Hematopoietic multipotent progenitor cell treated with erythropoietin and hydrocortisone succinate and interleukin-3 and kit ligand, for 17 days (in vitro differentiated cells): ENCODE measurements around the gene PGM3.

Experiments
- DNase-seq: peaks from one replicate; pipeline ENCODE4 v3.0.0-alpha.2; 2015; ENCODE audit warnings: low spot score

Gene PGM3

DNA sequence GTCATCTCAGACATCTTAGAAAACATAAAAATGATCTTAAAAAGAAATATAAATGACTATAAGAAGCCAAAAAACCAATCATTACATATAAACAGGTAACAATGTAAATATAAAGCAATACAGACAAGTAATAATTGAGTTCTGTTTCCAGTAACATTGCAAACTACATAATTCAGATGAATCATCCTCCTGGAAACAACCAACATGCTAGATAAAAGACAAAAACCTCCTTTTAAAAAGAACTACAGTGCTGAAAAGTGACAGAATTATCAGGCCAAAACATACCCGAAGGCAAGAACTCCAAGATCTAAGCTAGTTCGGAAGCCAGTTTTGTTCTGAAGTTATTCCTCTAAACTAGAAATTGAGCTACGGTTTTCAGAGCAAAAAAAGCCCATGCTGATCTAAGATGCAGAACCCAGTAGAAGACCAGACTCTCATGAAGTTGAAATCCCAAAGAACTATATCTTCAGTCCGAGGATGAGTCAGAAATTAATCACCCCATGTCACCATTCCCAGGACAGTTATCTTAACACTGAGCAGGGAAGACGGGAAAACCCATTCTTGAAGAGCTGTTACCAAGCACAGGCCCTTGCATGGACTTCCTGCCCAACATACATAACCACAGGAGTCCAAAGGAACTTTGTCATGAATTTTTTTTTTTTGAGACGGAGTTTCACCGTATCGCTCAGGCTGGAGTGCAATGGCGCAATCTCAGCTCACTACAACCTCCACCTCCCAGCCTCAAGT, 9.8 kb downstream of the PGM3 start:
- DNase-seq = no peak

DNA sequence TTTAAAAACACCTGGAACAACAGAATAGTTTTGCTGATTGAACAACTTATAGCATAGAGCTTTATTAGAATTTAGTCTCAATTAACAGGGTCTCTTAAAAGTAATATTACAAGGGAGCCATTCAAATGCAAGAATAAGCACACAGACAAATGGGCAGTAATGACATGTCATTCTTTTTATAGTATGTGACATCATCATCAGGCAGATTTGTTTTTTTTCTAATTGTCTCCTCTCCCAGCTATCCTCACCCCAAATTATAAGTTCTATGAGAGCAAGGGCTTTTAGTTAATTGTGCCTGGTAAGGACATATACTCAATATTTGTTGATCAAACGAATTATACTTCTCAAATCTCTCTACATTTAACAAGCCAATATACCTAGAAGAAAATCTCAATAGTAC, 11.0 kb downstream of the PGM3 start:
- DNase-seq = no peak

GRCh38 chr6:83180426-83180950, 12.6 kb downstream of the PGM3 start:
- DNase-seq = no peak

- DNase-seq = no peak
Measured at GRCh38 chr6:83176246-83176645, 16.8 kb downstream of the PGM3 start.

DNA sequence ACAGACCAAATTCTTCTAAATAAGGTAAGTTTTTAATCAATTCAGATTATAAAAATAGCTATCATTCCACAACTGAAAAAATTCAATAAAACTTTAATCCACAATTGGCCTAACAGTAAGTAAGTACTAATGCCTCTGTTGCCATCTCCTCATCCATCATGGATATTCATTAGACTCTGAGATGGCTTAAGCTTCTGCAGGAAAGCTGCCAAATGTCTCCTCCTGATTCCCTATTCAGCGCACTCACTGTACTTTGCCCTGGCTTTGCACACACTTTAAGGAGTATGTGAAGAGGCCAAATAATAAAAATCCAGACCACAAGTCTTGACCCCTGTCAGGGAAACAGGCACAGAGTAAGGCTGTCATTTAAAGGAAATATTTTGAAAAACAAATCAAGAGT, 23.6 kb downstream of the PGM3 start:
- DNase-seq = no peak

- no peak for DNase-seq
Measured at GRCh38 chr6:83169106-83169505, 24.0 kb downstream of the PGM3 start.

- no peak for DNase-seq
Measured at GRCh38 chr6:83168556-83168955, 24.5 kb downstream of the PGM3 start.

DNA sequence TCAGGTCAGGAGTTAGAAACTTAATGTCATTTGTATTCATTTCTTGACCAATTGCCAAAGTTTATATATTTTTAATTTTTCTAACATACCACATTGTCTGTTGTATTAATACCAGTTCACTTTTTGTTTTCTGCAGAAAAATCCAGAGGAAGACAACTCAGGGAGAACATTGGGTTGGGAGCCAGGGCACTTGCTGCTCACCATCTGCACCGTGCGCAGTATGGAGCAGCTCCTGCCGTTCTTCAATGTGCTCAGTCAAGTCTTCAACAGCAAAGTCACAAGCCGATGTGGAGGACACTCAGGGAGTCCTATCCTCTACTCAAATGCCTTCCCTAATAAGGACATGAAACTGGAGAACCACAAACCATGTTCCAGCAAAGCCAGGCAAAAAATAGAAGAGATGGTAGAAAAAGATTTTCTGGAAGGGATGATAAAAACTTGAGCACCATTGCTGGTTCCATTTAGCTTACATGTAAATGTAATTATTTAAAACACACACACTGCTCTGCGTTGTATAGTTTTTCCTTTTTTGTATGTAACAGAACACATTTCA, 25.3 kb downstream of the PGM3 start:
- DNase-seq = no peak

DNA sequence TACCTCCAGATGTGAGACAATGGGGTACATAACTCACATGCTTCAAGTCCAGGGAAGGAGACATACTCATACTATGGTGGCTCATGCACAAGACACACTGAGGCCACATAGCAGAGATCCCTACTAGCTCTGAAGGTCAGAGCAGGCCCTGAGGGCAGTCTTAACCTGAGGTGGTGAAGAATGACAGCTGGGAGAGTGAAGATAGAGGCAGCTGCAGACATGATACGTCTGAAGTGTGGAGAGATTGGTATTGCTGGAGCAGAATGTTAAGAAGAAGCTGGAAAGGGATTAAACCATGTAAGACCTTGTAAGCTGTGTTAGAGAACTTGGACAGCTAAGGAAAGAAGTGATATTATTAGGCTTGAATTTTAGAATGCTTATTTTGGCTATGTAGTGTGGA, 32.9 kb downstream of the PGM3 start:
- no peak for DNase-seq

DNA sequence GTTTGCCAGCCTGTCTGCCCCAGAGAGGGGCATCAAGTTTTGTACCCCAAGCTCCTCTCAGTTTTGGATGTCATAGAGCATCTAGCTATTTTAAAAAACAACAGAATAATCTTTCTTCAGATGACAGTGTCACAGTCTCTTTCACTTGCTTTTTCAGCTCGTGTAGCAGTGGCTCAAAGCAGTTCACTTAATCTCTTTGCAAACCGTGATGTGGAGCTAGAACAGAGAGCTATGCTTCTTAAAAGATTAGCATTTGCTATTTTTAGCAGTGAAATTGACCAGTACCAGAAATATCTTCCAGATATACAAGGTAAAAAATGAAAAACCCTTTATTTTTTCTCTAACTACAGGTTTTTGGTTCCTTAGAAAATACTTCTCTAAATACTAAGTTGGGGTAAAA, 37.3 kb downstream of the PGM3 start:
- DNase-seq = no peak

DNA sequence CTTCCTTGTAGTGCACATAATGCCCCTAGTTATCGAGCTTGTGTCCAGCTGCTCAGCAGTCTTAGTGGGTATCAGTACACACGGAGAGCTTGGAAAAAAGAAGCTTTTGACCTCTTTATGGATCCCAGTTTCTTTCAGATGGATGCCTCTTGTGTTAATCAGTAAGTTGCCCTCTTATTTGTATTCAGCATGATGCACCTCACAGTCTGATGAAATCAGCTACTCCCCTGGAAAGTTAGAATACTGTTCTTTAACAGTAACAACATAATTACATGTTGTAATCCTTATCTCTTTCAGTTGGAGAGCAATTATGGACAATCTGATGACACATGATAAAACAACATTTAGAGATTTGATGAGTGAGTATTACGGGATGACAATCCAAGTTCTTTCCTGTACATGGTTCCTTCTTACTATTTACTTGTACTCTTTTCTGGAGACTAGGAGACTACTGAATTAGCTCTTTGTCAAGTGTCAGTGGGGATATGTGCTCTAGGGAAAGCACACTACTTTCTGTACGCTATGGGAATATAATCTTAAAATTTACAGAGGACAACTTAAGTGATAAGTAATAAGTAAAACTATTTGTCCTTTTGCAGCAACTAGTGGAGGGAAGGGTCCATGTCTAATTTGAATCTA, 39.1 kb downstream of the PGM3 start:
- DNase-seq = no peak

- DNase-seq = no peak
Measured at GRCh38 chr6:83152913-83153312, 40.2 kb downstream of the PGM3 start.

GRCh38 chr6:83151114-83151513, 42.0 kb downstream of the PGM3 start:
- DNase-seq = no peak

DNA sequence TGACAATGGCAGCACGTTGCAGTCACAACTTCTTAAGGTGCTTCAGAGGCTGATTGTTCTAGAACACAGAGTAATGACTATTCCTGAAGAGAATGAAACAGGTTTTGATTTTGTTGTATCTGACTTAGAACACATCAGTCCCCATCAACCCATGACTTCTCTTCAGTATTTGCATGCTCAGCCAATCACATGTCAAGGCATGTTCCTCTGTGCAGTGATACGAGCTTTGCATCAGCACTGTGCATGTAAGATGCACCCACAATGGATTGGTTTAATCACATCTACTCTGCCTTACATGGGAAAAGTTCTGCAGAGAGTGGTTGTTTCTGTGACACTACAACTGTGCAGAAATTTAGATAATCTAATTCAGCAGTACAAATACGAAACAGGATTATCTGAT, 54.3 kb downstream of the PGM3 start:
- DNase-seq = no peak

DNA sequence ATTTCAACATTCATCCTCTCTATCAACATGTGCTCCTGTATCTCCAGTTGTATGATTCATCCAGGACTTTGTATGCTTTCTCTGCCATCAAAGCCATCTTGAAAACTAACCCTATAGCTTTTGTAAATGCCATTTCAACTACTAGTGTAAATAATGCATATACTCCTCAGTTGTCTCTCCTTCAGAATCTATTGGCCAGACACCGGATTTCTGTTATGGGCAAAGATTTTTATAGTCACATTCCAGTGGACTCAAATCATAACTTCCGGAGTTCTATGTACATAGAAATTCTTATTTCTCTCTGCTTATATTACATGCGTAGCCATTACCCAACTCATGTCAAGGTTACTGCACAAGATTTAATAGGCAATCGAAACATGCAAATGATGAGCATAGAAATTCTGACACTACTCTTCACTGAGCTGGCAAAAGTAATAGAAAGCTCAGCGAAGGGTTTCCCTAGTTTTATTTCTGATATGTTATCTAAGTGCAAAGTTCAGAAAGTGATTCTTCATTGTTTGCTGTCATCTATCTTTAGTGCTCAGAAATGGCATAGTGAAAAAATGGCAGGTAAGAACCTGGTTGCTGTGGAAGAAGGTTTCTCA, 54.8 kb downstream of the PGM3 start:
- DNase-seq = no peak

GRCh38 chr6:83132121-83132520, 60.9 kb downstream of the PGM3 start:
- no peak for DNase-seq

GRCh38 chr6:83127976-83128375, 65.1 kb downstream of the PGM3 start:
- DNase-seq = no peak

DNA sequence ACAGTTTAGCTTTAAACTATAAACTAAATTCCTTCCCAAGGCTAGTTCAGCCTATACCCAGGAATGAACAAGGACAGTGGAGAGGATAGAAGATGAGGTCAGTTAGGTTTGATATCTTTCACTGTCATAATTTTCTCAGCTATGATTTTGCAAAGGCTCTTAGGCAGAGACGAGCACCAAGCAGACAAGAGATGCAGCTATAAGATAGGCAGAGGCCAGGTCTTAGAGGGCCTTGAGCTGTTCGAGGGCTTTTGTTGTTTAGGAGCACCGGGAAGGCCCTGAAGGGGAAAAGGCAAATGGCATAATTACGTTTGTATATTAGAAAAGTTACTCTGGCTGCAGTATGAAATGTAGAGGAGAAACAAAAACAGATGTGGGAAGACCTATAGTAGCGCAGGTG, 65.8 kb downstream of the PGM3 start:
- DNase-seq = no peak

GRCh38 chr6:83126807-83127206, 66.3 kb downstream of the PGM3 start:
- DNase-seq = no peak

DNA sequence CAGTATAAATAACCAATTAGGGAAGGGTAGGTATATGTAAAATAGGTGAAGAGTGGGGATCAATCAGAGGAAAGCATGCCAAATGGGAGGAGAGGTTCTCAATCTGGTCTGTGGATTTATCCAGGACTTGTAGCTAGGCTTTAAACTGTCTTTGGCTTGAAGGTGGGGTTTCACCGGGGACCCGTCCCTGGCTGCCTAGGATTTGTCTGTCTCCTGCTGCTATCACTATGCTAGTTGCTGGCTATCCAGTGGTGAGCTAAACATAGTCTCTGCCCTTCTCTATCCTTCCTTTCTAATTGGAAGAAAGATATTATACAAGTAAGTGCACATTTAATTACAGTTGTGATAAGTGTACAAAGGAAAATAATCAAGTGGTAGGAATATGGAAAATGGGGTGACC, 66.8 kb downstream of the PGM3 start:
- no peak for DNase-seq

DNA sequence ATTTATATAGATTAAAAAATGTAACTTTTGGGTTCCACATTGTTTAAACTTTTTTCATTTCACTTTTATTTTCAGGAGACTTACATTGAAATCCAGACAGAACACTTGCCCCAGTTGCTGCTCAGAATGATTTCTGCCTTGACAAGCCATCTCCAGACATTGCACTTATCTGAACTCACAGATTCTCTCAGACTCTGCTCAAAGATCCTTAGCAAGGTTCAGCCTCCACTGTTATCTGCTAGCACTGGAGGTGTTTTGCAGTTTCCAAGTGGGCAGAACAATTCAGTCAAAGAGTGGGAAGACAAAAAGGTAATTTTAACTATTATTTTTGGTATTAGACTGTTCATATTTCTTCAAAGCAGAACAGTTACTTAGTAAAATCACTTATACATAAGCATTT, 67.6 kb downstream of the PGM3 start:
- DNase-seq = no peak

DNA sequence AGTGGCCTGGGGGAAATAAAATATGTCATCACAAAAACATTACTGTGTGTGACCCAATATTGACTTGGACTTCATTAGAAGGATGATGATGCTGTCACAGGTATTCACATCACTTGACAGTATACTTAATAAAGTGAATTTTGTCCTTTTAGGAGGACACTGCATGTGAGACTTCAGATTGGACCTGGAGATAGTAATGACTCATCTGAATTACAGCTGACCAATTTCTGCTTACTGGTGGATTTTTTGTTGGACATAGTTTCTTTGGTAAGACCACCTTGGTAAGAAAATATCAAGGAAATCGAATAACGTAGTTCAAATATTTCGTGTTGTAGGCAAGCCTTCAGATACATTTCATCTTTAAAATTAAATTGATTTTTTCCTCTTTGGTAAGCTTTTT, 68.5 kb downstream of the PGM3 start:
- no peak for DNase-seq

DNA sequence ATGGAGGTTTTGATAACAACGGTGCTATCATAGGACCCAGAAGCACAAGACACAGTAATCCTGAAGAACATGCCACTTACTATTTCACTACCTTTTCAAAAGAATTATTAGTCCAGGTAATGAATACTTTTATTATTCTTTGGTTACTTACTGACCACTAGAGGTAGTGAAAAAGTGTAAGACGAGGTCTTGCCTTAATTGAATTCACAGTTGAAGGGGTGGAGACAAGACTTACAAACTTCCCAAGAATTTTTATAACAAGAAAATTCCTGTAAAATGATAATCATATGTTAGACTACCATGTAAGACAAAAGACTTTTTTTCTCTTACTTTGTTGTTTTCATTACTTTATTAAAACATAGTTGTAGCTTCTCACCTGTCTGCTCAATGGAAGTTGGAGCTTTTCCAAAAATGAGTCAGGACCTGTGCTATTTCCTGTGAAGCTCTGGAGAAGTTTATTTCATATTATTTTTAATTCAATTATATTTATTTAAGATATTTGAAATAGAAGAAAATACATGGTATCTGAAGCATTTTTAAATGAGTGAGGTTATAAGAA, 73.2 kb downstream of the PGM3 start:
- DNase-seq = no peak
